Gastrocnemius medialis (tissue), 4 donors: ENCODE data around the gene LEKR1.

ENCODE experiments used
- CTCF ChIP-seq, 5 experiments: fragments of 450-650 bp in 3 of 5; fragments of 200-600 bp in 2 of 5; sonication (generic) in 2 of 5; IDR thresholded peaks in 4 of 5; conservative IDR thresholded peaks in 1 of 5; 1 replicate in 4 of 5; 2 replicates in 1 of 5; pipeline ENCODE4 v1.5.1; 2016 to 2019; ENCODE audit warnings: antibody characterized with exemption in 5 of 5, mild to moderate bottlenecking in 3 of 5, moderate library complexity in 3 of 5
- POLR2A ChIP-seq, 2 donors: fragments of 450-650 bp; IDR thresholded peaks; one replicate each; pipeline ENCODE4 v1.6.1; 2017; ENCODE audit warnings: antibody characterized with exemption in 2 of 2, mild to moderate bottlenecking in 2 of 2, moderate library complexity in 2 of 2

GRCh38 chr3:157087780-157088600, 261.8 kb downstream of the LEKR1 start:
- no peak for TF ChIP-seq CTCF (IDR thresholded peaks at IDR 0.05 in 4 of 5, conservative IDR thresholded peaks at IDR 0.05 in 1 of 5)
- no peak for TF ChIP-seq POLR2A (IDR thresholded peaks at IDR 0.05)
